ENCODE measurements around the gene ZBP1. TPM values are rescaled to one million over a fixed set of nuclear protein-coding genes. Genes with fewer than 3 reads are reported as not detected.

Gene ZBP1
- total RNA-seq, 1 experiment from 2014 or later = not detected

GRCh38 chr20:57625181-57625958 is 5.1 kb upstream of the ZBP1 start:
- Histone ChIP-seq H3K27me3 (replicated peaks; ENCODE audit: control insufficient read depth, insufficient read depth, low read length) (no peaks in the 10 kb centered on the region), H3K4me1 (no peaks in the 10 kb centered on the region), H3K36me3 (ENCODE audit: control insufficient read depth, insufficient read depth, low read length) (no peaks in the 10 kb centered on the region), H3K9me3 (peaks cover 6% of the 10 kb centered on the region; the same call in 1 of the 2 replicates), H3K4me3 (ENCODE audit: low read depth, low read length) (no peak overlapping the region)
- peak in 1 of 2 experiments; percentile 12 for DNase-seq
- Mint-ChIP-seq H3K4me1 (ENCODE audit: low read depth, unreplicated experiment) (no peaks in the 10 kb centered on the region), H3K27ac (ENCODE audit: unreplicated experiment) (no peak overlapping the region), H3K36me3 (ENCODE audit: insufficient read depth, unreplicated experiment) (no peaks in the 10 kb centered on the region), H3K9me3 (ENCODE audit: unreplicated experiment) (peaks cover 14% of the 10 kb centered on the region), H3K27me3 (ENCODE audit: insufficient read depth, unreplicated experiment) (peaks cover 10% of the 10 kb centered on the region), H3K4me3 (ENCODE audit: unreplicated experiment) (no peak overlapping the region)
- intact Hi-C loops (cut with micrococcal nuclease; ENCODE audit: unreplicated experiment) = no loop called here
- ChIA-PET CTCF (no interaction called here), POLR2A (no interaction called here)
- TF ChIP-seq, protein P1, sequence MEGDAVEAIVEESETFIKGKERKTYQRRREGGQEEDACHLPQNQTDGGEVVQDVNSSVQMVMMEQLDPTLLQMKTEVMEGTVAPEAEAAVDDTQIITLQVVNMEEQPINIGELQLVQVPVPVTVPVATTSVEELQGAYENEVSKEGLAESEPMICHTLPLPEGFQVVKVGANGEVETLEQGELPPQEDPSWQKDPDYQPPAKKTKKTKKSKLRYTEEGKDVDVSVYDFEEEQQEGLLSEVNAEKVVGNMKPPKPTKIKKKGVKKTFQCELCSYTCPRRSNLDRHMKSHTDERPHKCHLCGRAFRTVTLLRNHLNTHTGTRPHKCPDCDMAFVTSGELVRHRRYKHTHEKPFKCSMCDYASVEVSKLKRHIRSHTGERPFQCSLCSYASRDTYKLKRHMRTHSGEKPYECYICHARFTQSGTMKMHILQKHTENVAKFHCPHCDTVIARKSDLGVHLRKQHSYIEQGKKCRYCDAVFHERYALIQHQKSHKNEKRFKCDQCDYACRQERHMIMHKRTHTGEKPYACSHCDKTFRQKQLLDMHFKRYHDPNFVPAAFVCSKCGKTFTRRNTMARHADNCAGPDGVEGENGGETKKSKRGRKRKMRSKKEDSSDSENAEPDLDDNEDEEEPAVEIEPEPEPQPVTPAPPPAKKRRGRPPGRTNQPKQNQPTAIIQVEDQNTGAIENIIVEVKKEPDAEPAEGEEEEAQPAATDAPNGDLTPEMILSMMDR (IDR thresholded peaks at IDR 0.05; ENCODE audit: insufficient read depth in 1 of 2, low read depth in 1 of 2, low read length in 1 of 2, severe bottlenecking in 1 of 2, unreplicated experiment in 1 of 2) = no peak
- BruUV-seq (replicated peaks) = no TSS peak

DNA sequence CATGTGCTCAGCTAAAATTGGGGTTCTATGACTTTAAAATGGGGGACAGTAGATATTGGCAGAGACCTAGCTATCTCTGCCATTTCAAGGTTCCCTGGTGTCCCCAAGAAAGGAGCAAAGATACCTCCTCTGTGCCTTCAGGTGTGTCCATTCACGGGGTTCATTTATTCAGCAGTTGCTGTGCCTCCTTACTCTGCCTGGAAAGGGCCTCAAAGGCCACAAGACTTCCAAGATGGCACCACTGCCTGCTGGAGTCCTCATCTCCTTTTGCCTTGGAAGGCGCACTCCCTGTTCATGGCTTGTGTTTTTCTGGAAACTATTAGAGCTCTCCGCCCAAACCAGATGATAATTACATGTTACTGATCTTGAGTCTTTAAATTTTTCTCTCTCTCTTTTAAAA is 3.9 kb upstream of the ZBP1 start:
- H3K4me3 Mint-ChIP-seq (ENCODE audit: unreplicated experiment) = no peak overlapping the region
- H3K4me1 Mint-ChIP-seq (ENCODE audit: low read depth, unreplicated experiment) = no peaks in the 10 kb centered on the region
- ChIA-PET POLR2A (no interaction called here), CTCF (interaction anchor here (0.6 kb wide), 1 partner anchor 282 kb away, joined by 3 read pairs; no protein-coding TSS in a partner anchor)
- intact Hi-C loops (cut with micrococcal nuclease; ENCODE audit: unreplicated experiment) = no loop called here
- no peak overlapping the region for H3K4me3 ChIP-seq (ENCODE audit: low read depth, low read length)
- no peaks in the 10 kb centered on the region for H3K36me3 ChIP-seq (ENCODE audit: control insufficient read depth, insufficient read depth, low read length)
- no TSS peak for BruUV-seq (replicated peaks)
- H3K27me3 ChIP-seq (replicated peaks; ENCODE audit: control insufficient read depth, insufficient read depth, low read length) = no peaks in the 10 kb centered on the region
- DNase-seq = peak in 1 of 2 experiments; percentile 25
- H3K27me3 Mint-ChIP-seq (ENCODE audit: insufficient read depth, unreplicated experiment) = peaks cover 10% of the 10 kb centered on the region
- H3K9me3 Mint-ChIP-seq (ENCODE audit: unreplicated experiment) = peaks cover 14% of the 10 kb centered on the region
- TF ChIP-seq, protein P1 (IDR thresholded peaks at IDR 0.05; ENCODE audit: insufficient read depth in 1 of 2, low read depth in 1 of 2, low read length in 1 of 2, severe bottlenecking in 1 of 2, unreplicated experiment in 1 of 2) = no peak
- no peak overlapping the region for H3K27ac Mint-ChIP-seq (ENCODE audit: unreplicated experiment)
- no peaks in the 10 kb centered on the region for H3K36me3 Mint-ChIP-seq (ENCODE audit: insufficient read depth, unreplicated experiment)
- 0 out of 2 replicates have a peak, but pooled peaks cover 6% of the 10 kb centered on the region for H3K9me3 ChIP-seq
- no peaks in the 10 kb centered on the region for H3K4me1 ChIP-seq

DNA sequence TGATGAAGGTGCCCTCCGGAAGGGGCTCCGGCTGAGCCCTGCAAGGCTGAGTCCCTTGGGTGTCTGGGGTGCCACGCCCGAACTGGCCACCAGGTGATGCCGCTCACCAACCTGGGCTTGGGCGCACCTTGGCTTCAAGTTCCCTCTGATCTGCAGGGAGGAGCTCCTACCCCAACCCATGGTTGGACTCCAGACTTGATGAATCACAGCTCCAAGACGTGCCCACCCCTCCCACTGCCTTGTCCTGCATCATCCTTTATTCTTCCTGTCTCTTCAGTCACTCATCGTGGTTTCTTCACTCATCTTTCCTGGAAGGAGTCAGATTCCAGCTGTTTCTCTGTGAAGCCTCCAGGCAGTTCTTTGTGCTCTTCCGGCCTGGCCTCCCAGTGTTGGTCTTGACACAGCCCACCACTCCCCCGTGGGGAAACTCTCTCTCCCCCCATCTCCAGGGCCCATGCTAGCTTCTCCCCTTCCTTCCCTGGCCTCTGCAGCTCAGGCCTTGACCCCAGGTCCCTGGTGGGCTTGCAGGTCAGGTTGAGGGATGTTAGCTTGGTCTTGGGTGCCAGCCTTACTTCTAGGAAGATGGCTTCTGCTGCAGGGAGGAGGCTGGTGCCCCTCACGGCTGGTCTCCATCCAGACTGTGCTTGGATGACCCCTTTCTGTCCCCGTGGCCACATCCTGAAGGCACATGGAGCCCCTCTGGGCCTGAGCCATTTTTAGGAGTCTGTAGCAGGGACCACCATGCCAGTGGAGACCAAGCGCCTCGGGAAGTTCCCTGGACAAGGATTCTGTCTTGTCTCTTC is 2.6 kb upstream of the ZBP1 start:
- ChIA-PET POLR2A (interaction anchor here (0.6 to 0.8 kb wide), 2 partner anchors 577 to 585 kb away, joined by 3 to 9 read pairs; no protein-coding TSS in a partner anchor), CTCF (interaction anchor here (0.6 to 2.3 kb wide), 29 partner anchors 9 to 597 kb away, joined by 3 to 33 read pairs (median 5); no protein-coding TSS in a partner anchor)
- Histone ChIP-seq H3K36me3 (ENCODE audit: control insufficient read depth, insufficient read depth, low read length) (no peaks in the 10 kb centered on the region), H3K4me3 (ENCODE audit: low read depth, low read length) (no peak overlapping the region), H3K9me3 (0 out of 2 replicates have a peak, but pooled peaks cover 6% of the 10 kb centered on the region), H3K27me3 (replicated peaks; ENCODE audit: control insufficient read depth, insufficient read depth, low read length) (no peaks in the 10 kb centered on the region; the same call in 1 of the 2 replicates), H3K4me1 (no peaks in the 10 kb centered on the region)
- TF ChIP-seq, protein P1 (IDR thresholded peaks at IDR 0.05; ENCODE audit: insufficient read depth in 1 of 2, low read depth in 1 of 2, low read length in 1 of 2, severe bottlenecking in 1 of 2, unreplicated experiment in 1 of 2) = peak; percentile 99
- peaks cover 14% of the 10 kb centered on the region for H3K9me3 Mint-ChIP-seq (ENCODE audit: unreplicated experiment)
- H3K36me3 Mint-ChIP-seq (ENCODE audit: insufficient read depth, unreplicated experiment) = no peaks in the 10 kb centered on the region
- H3K27ac Mint-ChIP-seq (ENCODE audit: unreplicated experiment) = no peak overlapping the region
- intact Hi-C loops (cut with micrococcal nuclease; ENCODE audit: unreplicated experiment) = loop anchor here (1.0 kb wide), 3 partner anchors 32 to 587 kb away; no protein-coding TSS in a partner anchor
- no TSS peak for BruUV-seq (replicated peaks)
- peaks cover 15% of the 10 kb centered on the region for H3K27me3 Mint-ChIP-seq (ENCODE audit: insufficient read depth, unreplicated experiment)
- no peaks in the 10 kb centered on the region for H3K4me1 Mint-ChIP-seq (ENCODE audit: low read depth, unreplicated experiment)
- H3K4me3 Mint-ChIP-seq (ENCODE audit: unreplicated experiment) = no peak overlapping the region
- DNase-seq = peak; percentile 81 to 87
